ENCODE data around the gene DGKG.

DGKG gene

DNA sequence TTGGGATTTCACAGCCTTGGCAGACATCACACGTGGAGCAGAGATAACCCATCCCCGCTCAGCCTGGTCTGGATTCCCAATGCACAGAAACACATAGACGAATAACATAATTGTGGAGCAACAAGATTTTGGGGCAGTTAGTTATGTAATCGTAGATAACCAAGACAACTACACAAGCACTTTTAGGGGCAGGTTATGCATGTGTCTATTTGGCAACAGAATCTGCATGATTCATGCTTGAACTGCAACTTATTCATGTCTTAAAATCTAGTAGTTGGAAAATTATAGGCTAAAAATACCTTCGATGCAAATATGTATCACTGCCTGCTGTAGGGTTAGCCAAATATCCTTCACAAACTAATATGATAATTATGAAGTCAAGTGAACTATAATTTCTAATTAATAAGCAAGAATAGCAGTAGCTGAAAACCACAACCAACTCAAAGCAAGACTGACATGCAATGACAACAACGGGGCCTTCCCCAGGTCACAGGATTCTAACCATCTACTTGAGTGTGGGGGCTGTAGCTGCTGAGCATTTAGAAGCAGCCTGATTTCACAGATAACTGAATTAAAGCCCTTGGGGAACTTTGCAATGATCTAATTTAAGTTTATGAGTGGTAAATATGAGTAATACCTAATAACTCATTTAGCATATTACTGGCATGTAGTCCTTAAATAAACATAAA is 31.1 kb downstream of the DGKG start:
- Histone ChIP-seq H3K9ac (ENCODE audit: low read depth, low read length) (no peak overlapping the region), H3K27ac (ENCODE audit: low read length) (no peak overlapping the region), H3K36me3 (ENCODE audit: insufficient read depth, low read depth, low read length) (no peaks in the 10 kb centered on the region), H3K9me3 (ENCODE audit: insufficient read depth, low read depth, low read length) (no peaks in the 10 kb centered on the region), H3K27me3 (ENCODE audit: insufficient read depth, low read length) (no peaks in the 10 kb centered on the region; the same call in 1 of the 2 replicates), H3K4me3 (ENCODE audit: low read length) (no peak overlapping the region), H3K4me1 (ENCODE audit: insufficient read depth, low read length) (no peaks in the 10 kb centered on the region)

GRCh38 chr3:186329589-186329988 is 32.4 kb downstream of the DGKG start:
- no peak overlapping the region for H3K9ac ChIP-seq (ENCODE audit: low read depth, low read length)
- H3K27me3 ChIP-seq (ENCODE audit: insufficient read depth, low read length): no peaks in the 10 kb centered on the region; the same call in 1 of the 2 replicates
- H3K4me1 ChIP-seq (ENCODE audit: insufficient read depth, low read length): no peaks in the 10 kb centered on the region
- no peak overlapping the region for H3K27ac ChIP-seq (ENCODE audit: low read length)
- H3K4me3 ChIP-seq (ENCODE audit: low read length): no peak overlapping the region
- H3K9me3 ChIP-seq (ENCODE audit: insufficient read depth, low read depth, low read length): no peaks in the 10 kb centered on the region
- H3K36me3 ChIP-seq (ENCODE audit: insufficient read depth, low read depth, low read length): no peaks in the 10 kb centered on the region

DNA sequence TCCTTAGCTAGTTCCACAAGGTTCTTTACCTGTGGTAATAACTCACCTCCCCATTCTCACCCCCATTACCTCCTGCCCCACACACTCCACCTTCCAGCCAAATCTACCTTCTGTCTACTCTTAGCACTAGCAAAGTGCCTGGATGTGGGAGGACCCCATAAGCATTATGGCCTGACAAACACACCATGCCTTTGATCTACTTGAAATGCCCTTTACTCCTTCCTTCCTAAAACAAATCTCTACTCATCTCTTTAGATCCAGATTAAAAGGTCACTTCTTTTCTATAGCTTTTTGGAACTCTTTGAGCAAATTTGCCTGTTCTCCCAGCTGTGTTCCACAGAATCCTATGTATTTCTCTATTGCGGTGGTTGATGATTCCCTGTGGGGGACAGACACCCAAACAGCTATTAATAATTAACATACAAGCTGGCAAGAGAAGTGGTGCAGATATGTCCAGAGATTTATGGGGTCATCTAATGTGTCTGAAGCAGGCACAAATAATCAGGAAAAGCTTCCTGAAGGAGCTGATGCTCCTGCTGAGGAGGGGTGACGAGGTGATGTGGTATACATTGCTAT is 34.0 kb downstream of the DGKG start:
- H3K27me3 ChIP-seq (ENCODE audit: insufficient read depth, low read length): no peaks in the 10 kb centered on the region; the same call in 1 of the 2 replicates
- no peak overlapping the region for H3K27ac ChIP-seq (ENCODE audit: low read length)
- H3K36me3 ChIP-seq (ENCODE audit: insufficient read depth, low read depth, low read length): no peaks in the 10 kb centered on the region
- H3K4me3 ChIP-seq (ENCODE audit: low read length): no peak overlapping the region
- H3K9ac ChIP-seq (ENCODE audit: low read depth, low read length): no peak overlapping the region
- no peaks in the 10 kb centered on the region for H3K9me3 ChIP-seq (ENCODE audit: insufficient read depth, low read depth, low read length)
- H3K4me1 ChIP-seq (ENCODE audit: insufficient read depth, low read length): no peaks in the 10 kb centered on the region

GRCh38 chr3:186322761-186323160 is 39.3 kb downstream of the DGKG start:
- Histone ChIP-seq H3K27ac (ENCODE audit: low read length) (no peak overlapping the region), H3K9ac (ENCODE audit: low read depth, low read length) (no peak overlapping the region), H3K36me3 (ENCODE audit: insufficient read depth, low read depth, low read length) (no peaks in the 10 kb centered on the region), H3K4me3 (ENCODE audit: low read length) (no peak overlapping the region), H3K4me1 (ENCODE audit: insufficient read depth, low read length) (no peaks in the 10 kb centered on the region), H3K9me3 (ENCODE audit: insufficient read depth, low read depth, low read length) (no peaks in the 10 kb centered on the region), H3K27me3 (ENCODE audit: insufficient read depth, low read length) (no peaks in the 10 kb centered on the region)

DNA sequence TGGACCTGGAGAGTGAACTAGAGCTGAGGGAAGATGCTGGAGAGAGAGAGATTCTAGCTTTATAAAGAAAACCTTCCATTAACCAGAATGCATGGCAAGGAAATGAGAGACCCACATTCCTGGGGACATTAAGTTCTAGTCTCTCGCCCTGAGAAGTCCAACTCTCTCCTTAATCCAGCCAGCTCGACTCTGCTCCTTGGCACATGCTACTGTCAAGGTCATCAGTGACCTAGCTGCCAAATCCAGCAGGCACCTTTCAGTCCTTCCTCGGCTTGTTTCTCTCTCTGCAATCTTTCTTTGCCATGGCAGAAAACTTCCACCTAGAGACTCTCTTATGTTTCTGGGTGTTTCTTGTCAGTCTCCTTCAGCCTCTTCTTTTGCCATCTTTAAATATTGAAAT is 40.3 kb downstream of the DGKG start:
- H3K27me3 ChIP-seq (ENCODE audit: insufficient read depth, low read length): no peaks in the 10 kb centered on the region

DNA sequence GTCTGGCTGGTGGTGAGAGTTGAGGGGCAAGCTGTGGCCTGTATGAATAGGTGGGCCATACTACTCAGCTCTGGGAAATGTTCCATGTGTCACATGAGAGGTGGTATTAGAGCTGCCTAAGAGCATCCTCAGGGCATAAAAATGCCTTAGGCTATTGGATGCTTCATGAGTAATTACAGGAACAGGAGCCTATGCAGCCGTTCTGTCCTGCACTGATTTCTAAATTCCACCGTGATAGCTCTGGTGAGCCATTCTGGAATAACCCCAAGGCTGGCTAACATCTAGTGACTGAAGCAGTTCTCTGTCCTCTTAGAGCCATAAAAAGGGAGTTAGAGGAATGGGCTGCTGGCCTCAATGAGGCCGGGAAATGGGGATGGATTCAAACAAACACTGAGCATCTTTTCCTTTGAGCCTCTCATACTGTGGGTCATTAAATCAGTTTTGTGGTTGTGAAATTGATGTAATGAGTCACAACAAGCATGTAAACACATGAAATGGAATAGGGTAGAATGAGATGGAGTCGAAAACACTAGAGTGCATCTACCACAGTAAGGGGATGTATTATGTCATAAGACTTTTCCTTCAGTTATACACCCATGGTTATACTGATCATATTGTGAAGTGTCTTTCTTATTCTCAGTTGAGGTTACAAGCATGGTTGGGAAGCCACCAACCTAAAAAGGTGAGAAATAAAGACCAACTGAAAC is 41.0 kb downstream of the DGKG start:
- H3K4me1 ChIP-seq (ENCODE audit: insufficient read depth, low read length): no peaks in the 10 kb centered on the region
- H3K9me3 ChIP-seq (ENCODE audit: insufficient read depth, low read depth, low read length): no peaks in the 10 kb centered on the region
- no peak overlapping the region for H3K4me3 ChIP-seq (ENCODE audit: low read length)
- H3K9ac ChIP-seq (ENCODE audit: low read depth, low read length): no peak overlapping the region
- no peaks in the 10 kb centered on the region for H3K36me3 ChIP-seq (ENCODE audit: insufficient read depth, low read depth, low read length)
- no peak overlapping the region for H3K27ac ChIP-seq (ENCODE audit: low read length)
- no peaks in the 10 kb centered on the region for H3K27me3 ChIP-seq (ENCODE audit: insufficient read depth, low read length)

More for the DNA sequence above, 40.3 kb downstream of the DGKG start:
- Histone ChIP-seq H3K4me1 (ENCODE audit: insufficient read depth, low read length) (no peaks in the 10 kb centered on the region), H3K9ac (ENCODE audit: low read depth, low read length) (no peak overlapping the region), H3K36me3 (ENCODE audit: insufficient read depth, low read depth, low read length) (no peaks in the 10 kb centered on the region), H3K9me3 (ENCODE audit: insufficient read depth, low read depth, low read length) (no peaks in the 10 kb centered on the region), H3K4me3 (ENCODE audit: low read length) (no peak overlapping the region), H3K27ac (ENCODE audit: low read length) (no peak overlapping the region)

DNA sequence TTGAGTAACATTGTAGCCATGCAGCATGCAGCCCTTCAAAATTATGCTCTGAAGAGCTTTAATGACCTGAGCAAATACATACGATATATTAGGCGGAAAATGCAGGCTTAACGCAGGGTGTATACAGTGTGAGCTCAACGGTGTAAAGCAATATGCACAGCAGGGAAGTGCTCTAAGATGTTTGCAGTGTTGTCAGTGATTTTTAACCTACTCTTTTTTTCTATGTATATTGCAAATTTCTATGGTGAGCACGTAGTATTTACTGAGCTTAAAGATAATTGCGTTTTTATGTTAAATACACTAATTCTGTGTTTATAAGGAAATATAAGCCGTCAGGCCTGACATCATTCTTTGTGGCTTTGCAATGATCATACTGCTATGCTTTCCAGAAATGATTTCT is 42.1 kb downstream of the DGKG start:
- no peak overlapping the region for H3K27ac ChIP-seq (ENCODE audit: low read length)
- H3K4me1 ChIP-seq (ENCODE audit: insufficient read depth, low read length): no peaks in the 10 kb centered on the region
- H3K9me3 ChIP-seq (ENCODE audit: insufficient read depth, low read depth, low read length): no peaks in the 10 kb centered on the region
- H3K4me3 ChIP-seq (ENCODE audit: low read length): no peak overlapping the region
- H3K9ac ChIP-seq (ENCODE audit: low read depth, low read length): no peak overlapping the region
- no peaks in the 10 kb centered on the region for H3K27me3 ChIP-seq (ENCODE audit: insufficient read depth, low read length)
- no peaks in the 10 kb centered on the region for H3K36me3 ChIP-seq (ENCODE audit: insufficient read depth, low read depth, low read length)

DNA sequence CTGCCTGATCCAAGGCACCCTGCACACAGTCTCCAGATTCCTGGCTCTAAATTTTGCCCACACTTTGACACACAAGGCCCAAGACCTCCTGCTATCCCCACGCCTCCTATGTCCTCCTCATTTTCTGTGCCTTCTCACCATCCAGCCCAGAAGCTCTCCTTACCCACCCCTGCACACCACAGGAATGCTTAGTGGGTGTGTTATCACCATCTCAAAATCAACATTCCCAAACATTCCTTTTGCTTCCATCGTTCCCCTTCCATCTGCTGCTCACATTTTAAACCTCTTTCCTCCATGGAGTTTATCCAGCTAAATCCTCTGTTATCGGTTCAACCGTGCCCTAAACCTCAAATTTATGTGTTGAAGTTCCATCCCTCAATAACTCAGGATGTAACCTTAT is 43.9 kb downstream of the DGKG start:
- Histone ChIP-seq H3K4me3 (ENCODE audit: low read length) (no peak overlapping the region), H3K36me3 (ENCODE audit: insufficient read depth, low read depth, low read length) (no peaks in the 10 kb centered on the region), H3K27me3 (ENCODE audit: insufficient read depth, low read length) (no peaks in the 10 kb centered on the region), H3K9ac (ENCODE audit: low read depth, low read length) (no peak overlapping the region), H3K27ac (ENCODE audit: low read length) (no peak overlapping the region), H3K9me3 (ENCODE audit: insufficient read depth, low read depth, low read length) (no peaks in the 10 kb centered on the region), H3K4me1 (ENCODE audit: insufficient read depth, low read length) (peaks cover 3% of the 10 kb centered on the region; the same call in 1 of the 2 replicates)

DNA sequence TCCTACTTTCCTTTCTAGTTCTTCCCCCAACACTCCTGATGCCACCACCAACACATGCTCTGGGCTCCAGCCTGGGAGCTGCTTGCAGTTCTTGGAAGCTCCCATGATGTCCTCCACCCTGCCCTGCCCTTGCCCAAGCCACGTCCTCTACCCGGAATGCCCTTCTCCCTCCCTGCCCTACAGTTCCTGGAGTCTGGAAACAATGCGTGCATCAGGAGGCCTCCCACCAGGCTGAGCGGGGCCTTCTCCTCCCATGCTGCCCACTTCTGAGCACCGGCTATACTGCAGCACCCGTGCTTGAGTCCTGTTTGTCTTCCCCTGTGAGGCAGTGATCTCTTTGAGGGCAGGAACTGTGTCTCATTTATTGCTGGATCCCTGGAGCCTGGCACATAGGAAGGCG is 44.6 kb downstream of the DGKG start:
- no peaks in the 10 kb centered on the region for H3K36me3 ChIP-seq (ENCODE audit: insufficient read depth, low read depth, low read length)
- no peaks in the 10 kb centered on the region for H3K9me3 ChIP-seq (ENCODE audit: insufficient read depth, low read depth, low read length)
- H3K9ac ChIP-seq (ENCODE audit: low read depth, low read length): no peak overlapping the region
- peaks cover 3% of the 10 kb centered on the region; the same call in 1 of the 2 replicates for H3K4me1 ChIP-seq (ENCODE audit: insufficient read depth, low read length)
- no peak overlapping the region for H3K4me3 ChIP-seq (ENCODE audit: low read length)
- no peaks in the 10 kb centered on the region for H3K27me3 ChIP-seq (ENCODE audit: insufficient read depth, low read length)
- H3K27ac ChIP-seq (ENCODE audit: low read length): no peak overlapping the region

GRCh38 chr3:186316666-186317260 is 45.3 kb downstream of the DGKG start:
- Histone ChIP-seq H3K4me3 (ENCODE audit: low read length) (no peak overlapping the region), H3K36me3 (ENCODE audit: insufficient read depth, low read depth, low read length) (no peaks in the 10 kb centered on the region), H3K9ac (ENCODE audit: low read depth, low read length) (no peak overlapping the region), H3K4me1 (ENCODE audit: insufficient read depth, low read length) (peaks cover 3% of the 10 kb centered on the region; the same call in 1 of the 2 replicates), H3K27me3 (ENCODE audit: insufficient read depth, low read length) (no peaks in the 10 kb centered on the region), H3K27ac (ENCODE audit: low read length) (no peak overlapping the region), H3K9me3 (ENCODE audit: insufficient read depth, low read depth, low read length) (no peaks in the 10 kb centered on the region)

DNA sequence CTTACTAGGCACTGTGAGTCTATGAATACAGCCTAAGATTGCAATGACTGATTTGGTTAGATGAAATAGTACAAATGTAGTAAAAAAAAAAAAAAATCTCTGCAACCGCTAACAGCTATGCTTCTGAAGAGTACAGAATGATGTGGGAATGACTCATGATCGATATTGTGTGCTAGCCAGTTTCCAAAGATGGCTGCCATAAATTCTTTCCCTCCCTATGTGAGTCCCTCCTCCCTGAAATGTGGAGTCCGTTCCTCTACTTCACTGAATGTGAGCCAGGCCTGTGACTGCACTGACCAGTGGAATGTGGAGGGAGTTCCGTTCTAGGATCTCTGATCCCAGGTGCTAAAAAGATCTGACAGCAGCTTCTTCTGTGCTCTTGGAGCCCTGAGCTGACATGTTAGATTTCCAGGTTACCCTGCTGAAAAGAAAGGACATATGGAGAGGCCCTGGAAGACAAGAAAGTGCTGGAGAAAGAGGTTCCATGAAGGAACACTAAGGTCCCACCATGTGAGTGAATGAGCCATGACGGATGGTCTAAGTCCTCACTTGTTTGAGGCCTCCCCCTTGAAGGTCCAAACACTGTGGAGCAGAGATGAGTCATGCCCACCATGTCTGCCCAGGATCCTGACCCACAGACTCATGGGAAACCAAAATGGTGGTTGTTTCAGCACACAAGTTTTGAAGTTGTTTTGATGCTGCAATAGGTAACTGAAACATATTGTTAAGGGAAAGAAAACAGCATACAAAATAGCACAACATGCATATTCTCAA is 46.3 kb downstream of the DGKG start:
- H3K27ac ChIP-seq (ENCODE audit: low read length): no peak overlapping the region
- no peaks in the 10 kb centered on the region for H3K9me3 ChIP-seq (ENCODE audit: insufficient read depth, low read depth, low read length)
- no peaks in the 10 kb centered on the region for H3K36me3 ChIP-seq (ENCODE audit: insufficient read depth, low read depth, low read length)
- no peak overlapping the region for H3K9ac ChIP-seq (ENCODE audit: low read depth, low read length)
- peaks cover 3% of the 10 kb centered on the region; the same call in 1 of the 2 replicates for H3K4me1 ChIP-seq (ENCODE audit: insufficient read depth, low read length)
- H3K4me3 ChIP-seq (ENCODE audit: low read length): no peak overlapping the region
- no peaks in the 10 kb centered on the region for H3K27me3 ChIP-seq (ENCODE audit: insufficient read depth, low read length)
